Stimulated activated naive CD8-positive, alpha-beta T cell treated with anti-CD3 and anti-CD28 coated beads, Interleukin-15, amount 100 ng/mL, for 72 hours (primary cell): ENCODE data around the gene ZC3H7B.

ENCODE experiments used
- ATAC-seq: fragments of 150-1000 bp; cut with Tn5 transposase; 2 replicates; pipeline ENCODE4 v1.10.0; 2021; ENCODE audit warnings: mild to moderate bottlenecking, moderate library complexity
- DNase-seq, 2 donors: peaks; one replicate each; pipeline ENCODE4 v3.0.0; 2021 to 2022
- H3K27ac Mint-ChIP-seq, 2 donors: one replicate each; pipeline ENCODE4 v1.8.0; 2022; ENCODE audit warnings: mild to moderate bottlenecking in 2 of 2, mixed read lengths in 2 of 2, moderate library complexity in 2 of 2
- H3K27me3 Mint-ChIP-seq: one replicate; pipeline ENCODE4 v1.8.0; 2022; ENCODE audit warnings: mixed read lengths
- H3K4me1 Mint-ChIP-seq: one replicate; pipeline ENCODE4 v1.8.0; 2022; ENCODE audit warnings: mild to moderate bottlenecking, mixed read lengths
- H3K4me3 Mint-ChIP-seq, 2 donors: one replicate each; pipeline ENCODE4 v1.8.0; 2022; ENCODE audit warnings: mild to moderate bottlenecking in 2 of 2, mixed read lengths in 2 of 2, moderate library complexity in 1 of 2
- H3K9me3 Mint-ChIP-seq, 2 donors: one replicate each; pipeline ENCODE4 v1.8.0; 2022; ENCODE audit warnings: mixed read lengths in 2 of 2

The ZC3H7B gene

GRCh38 chr22:41338614-41339212 lies 37.4 kb downstream of the ZC3H7B start:
- H3K4me1 Mint-ChIP-seq, result peaks cover 39% of the 10 kb centered on the region
- DNase-seq (no peak), ATAC-seq (no peak)
- no peaks in the 10 kb centered on the region for H3K9me3 Mint-ChIP-seq
- no peak overlapping the region for H3K4me3 Mint-ChIP-seq
- peak overlapping the region in 1 of 2 donors; percentile 86 for H3K27ac Mint-ChIP-seq
- H3K27me3 Mint-ChIP-seq, result no peaks in the 10 kb centered on the region

GRCh38 chr22:41339823-41340222 lies 38.5 kb downstream of the ZC3H7B start:
- no peak overlapping the region for H3K27ac Mint-ChIP-seq
- no peaks in the 10 kb centered on the region for H3K27me3 Mint-ChIP-seq
- no peaks in the 10 kb centered on the region for H3K9me3 Mint-ChIP-seq
- no peak for DNase-seq
- no peak for ATAC-seq
- H3K4me1 Mint-ChIP-seq, result peaks cover 35% of the 10 kb centered on the region
- H3K4me3 Mint-ChIP-seq, result no peak overlapping the region

- DNase-seq (no peak), ATAC-seq (no peak)
- H3K27me3 Mint-ChIP-seq, result no peaks in the 10 kb centered on the region
- no peaks in the 10 kb centered on the region for H3K9me3 Mint-ChIP-seq
- H3K4me1 Mint-ChIP-seq, result peaks cover 30% of the 10 kb centered on the region
- no peak overlapping the region for H3K4me3 Mint-ChIP-seq
- H3K27ac Mint-ChIP-seq, result peak overlapping the region in 1 of 2 donors; percentile 95
Measured at GRCh38 chr22:41340357-41340756, 39.0 kb downstream of the ZC3H7B start.

DNA sequence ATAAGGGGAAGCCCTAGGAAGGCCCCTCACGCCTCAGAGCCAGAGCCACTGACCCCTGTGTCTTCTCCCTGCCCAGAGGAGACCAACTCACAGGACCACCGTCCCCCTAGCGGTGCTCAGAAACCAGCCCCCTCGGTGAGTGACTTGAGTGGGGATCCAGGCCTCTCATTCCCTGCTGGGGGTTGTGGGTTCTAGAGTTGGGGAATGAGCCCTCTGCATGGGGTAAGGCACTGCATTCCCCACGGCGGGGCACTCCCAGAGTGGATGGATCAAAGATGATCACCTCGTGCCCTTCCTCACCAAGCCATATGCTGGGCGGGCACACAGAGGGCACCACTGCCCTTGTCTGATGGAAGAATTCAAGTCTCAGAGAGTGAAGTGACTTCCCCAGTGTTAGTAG lies 39.7 kb downstream of the ZC3H7B start:
- H3K4me3 Mint-ChIP-seq, result no peak overlapping the region
- peaks cover 24% of the 10 kb centered on the region for H3K4me1 Mint-ChIP-seq
- peak overlapping the region in 1 of 2 donors; percentile 95 for H3K27ac Mint-ChIP-seq
- DNase-seq (no peak), ATAC-seq (no peak)
- no peaks in the 10 kb centered on the region for H3K9me3 Mint-ChIP-seq
- no peaks in the 10 kb centered on the region for H3K27me3 Mint-ChIP-seq

GRCh38 chr22:41341990-41342389 lies 40.7 kb downstream of the ZC3H7B start:
- H3K27ac Mint-ChIP-seq, result peak overlapping the region; percentile 80 to 85
- H3K4me3 Mint-ChIP-seq, result no peak overlapping the region
- ATAC-seq (peak; percentile 94), DNase-seq (peak; percentile 36 to 55)
- H3K27me3 Mint-ChIP-seq, result no peaks in the 10 kb centered on the region
- H3K4me1 Mint-ChIP-seq, result peaks cover 24% of the 10 kb centered on the region
- no peaks in the 10 kb centered on the region for H3K9me3 Mint-ChIP-seq

DNA sequence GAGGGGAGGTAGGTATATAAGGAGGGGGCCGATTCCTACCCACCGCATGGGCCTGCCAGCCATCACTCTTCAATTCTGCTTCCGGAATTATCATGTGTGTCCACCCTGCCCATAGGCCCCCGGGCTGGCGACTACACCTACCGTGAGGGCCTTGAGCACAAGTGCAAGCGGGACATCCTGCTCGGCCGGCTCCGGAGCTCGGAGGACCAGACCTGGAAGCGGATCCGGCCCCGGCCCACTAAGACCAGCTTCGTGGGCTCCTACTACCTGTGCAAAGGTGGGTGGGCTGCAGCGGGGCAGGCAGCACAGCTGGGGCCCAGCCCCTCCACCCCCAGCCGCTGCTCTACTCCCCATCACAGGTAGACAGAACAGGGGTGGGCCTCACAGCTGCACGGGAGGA lies 42.0 kb downstream of the ZC3H7B start:
- Mint-ChIP-seq H3K4me3 (no peak overlapping the region), H3K4me1 (peaks cover 24% of the 10 kb centered on the region), H3K27me3 (no peaks in the 10 kb centered on the region), H3K27ac (peak overlapping the region in 1 of 2 donors; percentile 54), H3K9me3 (no peaks in the 10 kb centered on the region)
- DNase-seq (no peak), ATAC-seq (no peak)

- H3K4me3 Mint-ChIP-seq, result no peak overlapping the region
- H3K27ac Mint-ChIP-seq, result peak overlapping the region in 1 of 2 donors; percentile 69
- no peaks in the 10 kb centered on the region for H3K27me3 Mint-ChIP-seq
- H3K4me1 Mint-ChIP-seq, result peaks cover 24% of the 10 kb centered on the region
- H3K9me3 Mint-ChIP-seq, result no peaks in the 10 kb centered on the region
- ATAC-seq, result no peak
- no peak for DNase-seq
Measured at GRCh38 chr22:41343717-41344116, 42.4 kb downstream of the ZC3H7B start.

DNA sequence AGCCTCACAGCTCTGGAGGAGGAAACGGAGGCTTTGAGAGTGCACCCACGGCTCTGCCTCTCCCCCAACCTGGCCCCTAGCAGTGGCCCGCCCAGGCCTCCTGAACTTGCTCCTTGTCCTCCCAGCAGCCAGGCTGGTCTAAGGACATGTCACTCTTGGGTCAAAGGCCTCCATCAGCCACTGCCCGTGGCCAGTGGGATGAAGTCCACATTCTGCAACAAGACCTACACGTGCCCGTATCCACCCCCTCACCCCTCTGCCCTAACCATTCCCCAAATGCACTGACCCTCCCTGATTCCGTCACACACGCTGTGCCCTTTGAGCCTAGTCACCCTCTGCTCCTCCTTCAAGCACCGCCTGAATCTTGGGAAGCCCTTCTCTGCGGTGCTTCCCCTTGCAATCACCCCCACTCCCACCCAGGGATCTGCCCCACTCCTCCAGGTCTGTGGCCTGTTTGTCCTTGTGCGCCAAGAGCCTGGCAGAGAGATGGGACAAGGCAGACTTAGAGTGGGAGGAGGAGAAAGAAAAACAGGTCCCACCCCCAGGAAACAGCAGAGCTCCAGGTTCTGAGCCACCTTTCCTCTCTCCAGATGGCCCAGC lies 43.0 kb downstream of the ZC3H7B start:
- no peak overlapping the region for H3K4me3 Mint-ChIP-seq
- H3K4me1 Mint-ChIP-seq, result peaks cover 24% of the 10 kb centered on the region
- no peaks in the 10 kb centered on the region for H3K27me3 Mint-ChIP-seq
- H3K9me3 Mint-ChIP-seq, result no peaks in the 10 kb centered on the region
- no peak for DNase-seq
- H3K27ac Mint-ChIP-seq, result peak overlapping the region; percentile 57 to 94
- ATAC-seq, result no peak

- Mint-ChIP-seq H3K4me3 (no peak overlapping the region), H3K27ac (no peak overlapping the region), H3K4me1 (peaks cover 16% of the 10 kb centered on the region), H3K27me3 (no peaks in the 10 kb centered on the region), H3K9me3 (no peaks in the 10 kb centered on the region)
- ATAC-seq (no peak), DNase-seq (no peak)
Measured at GRCh38 chr22:41345807-41346335, 44.5 kb downstream of the ZC3H7B start.

- H3K27ac Mint-ChIP-seq, result peak overlapping the region in 1 of 2 donors; percentile 20
- no peaks in the 10 kb centered on the region for H3K27me3 Mint-ChIP-seq
- H3K4me1 Mint-ChIP-seq, result peaks cover 2% of the 10 kb centered on the region
- ATAC-seq, result no peak
- H3K4me3 Mint-ChIP-seq, result no peak overlapping the region
- no peak for DNase-seq
- no peaks in the 10 kb centered on the region for H3K9me3 Mint-ChIP-seq
Measured at GRCh38 chr22:41347066-41347859, 45.9 kb downstream of the ZC3H7B start.

- Mint-ChIP-seq H3K4me1 (no peaks in the 10 kb centered on the region), H3K9me3 (no peaks in the 10 kb centered on the region), H3K27ac (peak overlapping the region in 1 of 2 donors; percentile 36), H3K27me3 (no peaks in the 10 kb centered on the region), H3K4me3 (no peak overlapping the region)
- no peak for DNase-seq
- no peak for ATAC-seq
Measured at GRCh38 chr22:41348964-41349484, 47.7 kb downstream of the ZC3H7B start.

GRCh38 chr22:41350087-41350486 lies 48.8 kb downstream of the ZC3H7B start:
- Mint-ChIP-seq H3K9me3 (no peaks in the 10 kb centered on the region), H3K27ac (peak overlapping the region in 1 of 2 donors; percentile 63), H3K4me1 (no peaks in the 10 kb centered on the region), H3K4me3 (no peak overlapping the region), H3K27me3 (no peaks in the 10 kb centered on the region)
- no peak for ATAC-seq
- no peak for DNase-seq

DNA sequence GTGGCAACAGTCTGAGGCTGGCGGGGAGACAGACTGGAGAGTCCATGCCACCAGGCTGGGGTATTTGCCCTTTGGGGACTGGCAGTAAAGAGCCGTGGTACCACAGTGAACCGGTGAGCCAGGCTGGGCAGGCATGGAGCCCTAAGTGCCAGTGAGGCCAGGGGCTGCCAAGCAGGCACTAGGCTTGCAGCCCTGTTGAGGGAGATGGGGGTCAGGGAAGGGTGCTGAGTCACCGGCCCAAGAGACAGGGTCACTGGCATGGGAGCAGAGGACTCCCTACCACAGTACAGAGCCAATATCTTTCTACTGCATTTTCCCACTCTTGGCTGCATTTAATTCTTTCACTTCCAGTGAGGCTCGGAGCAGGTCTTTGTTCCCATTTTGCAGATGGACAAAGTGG lies 49.7 kb downstream of the ZC3H7B start:
- no peak for DNase-seq
- Mint-ChIP-seq H3K27me3 (no peaks in the 10 kb centered on the region), H3K4me3 (no peak overlapping the region), H3K9me3 (no peaks in the 10 kb centered on the region), H3K27ac (peak overlapping the region; percentile 33 to 36), H3K4me1 (no peaks in the 10 kb centered on the region)
- no peak for ATAC-seq

DNA sequence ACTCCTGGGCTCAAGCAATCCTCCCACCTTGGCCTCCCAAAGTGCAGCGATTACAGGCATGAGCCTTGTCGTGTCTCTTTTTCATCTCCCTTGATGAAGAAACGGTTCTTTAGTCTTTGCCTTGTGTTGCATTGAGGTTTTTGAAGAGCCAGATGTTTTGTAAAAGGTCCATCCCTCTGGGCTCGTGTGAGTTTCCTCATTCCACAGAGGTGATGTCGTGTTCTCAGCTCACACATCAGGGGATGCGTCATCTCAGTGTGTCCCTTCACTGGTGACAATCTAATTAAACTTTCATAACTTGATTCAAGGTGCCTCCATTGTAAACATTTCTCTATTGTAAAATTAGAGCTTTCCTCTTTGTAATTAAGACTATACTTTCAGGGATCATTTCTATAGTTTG lies 50.7 kb downstream of the ZC3H7B start:
- DNase-seq, result no peak
- H3K4me3 Mint-ChIP-seq, result no peak overlapping the region
- no peaks in the 10 kb centered on the region for H3K9me3 Mint-ChIP-seq
- peak overlapping the region in 1 of 2 donors; percentile 81 for H3K27ac Mint-ChIP-seq
- no peaks in the 10 kb centered on the region for H3K27me3 Mint-ChIP-seq
- H3K4me1 Mint-ChIP-seq, result no peaks in the 10 kb centered on the region
- no peak for ATAC-seq

DNA sequence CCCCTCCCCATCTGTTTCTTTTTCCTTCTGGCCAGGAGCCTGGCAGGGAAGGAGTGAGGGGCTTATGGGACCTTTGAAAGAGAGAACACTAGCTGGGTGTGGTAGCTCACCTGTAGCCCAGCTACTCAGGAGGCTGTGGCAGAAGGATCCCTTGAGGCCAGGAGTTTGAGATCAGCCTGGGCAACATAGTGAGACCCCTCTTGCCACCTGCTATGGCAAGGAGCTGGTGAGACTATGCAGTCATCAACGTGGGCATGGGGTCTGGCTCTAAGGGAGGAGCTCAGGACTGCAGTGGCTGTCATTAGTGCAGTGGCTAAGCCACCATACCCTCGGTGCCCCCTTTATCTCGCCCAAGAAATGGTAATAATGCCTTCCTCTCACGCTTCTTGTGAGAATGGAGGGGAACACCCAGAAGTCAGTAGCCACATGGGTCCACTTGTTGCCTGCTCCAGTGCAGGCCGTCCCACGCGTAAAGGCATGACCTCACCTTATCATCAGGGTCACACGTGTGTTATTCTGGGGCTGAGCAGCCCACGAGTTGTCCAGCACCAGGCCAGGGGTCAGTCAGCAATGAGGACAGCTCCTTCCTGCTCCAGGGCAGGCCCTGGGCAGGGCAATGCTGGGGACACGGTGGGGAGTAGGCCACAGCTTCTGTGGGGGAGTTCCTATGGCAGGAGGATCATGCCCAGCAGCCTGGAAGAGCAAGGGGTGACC lies 52.7 kb downstream of the ZC3H7B start:
- ATAC-seq, result no peak
- Mint-ChIP-seq H3K27ac (peak overlapping the region; percentile 23 to 42), H3K9me3 (no peaks in the 10 kb centered on the region)

More for the DNA sequence above, 52.7 kb downstream of the ZC3H7B start:
- no peaks in the 10 kb centered on the region for H3K27me3 Mint-ChIP-seq
- no peak overlapping the region for H3K4me3 Mint-ChIP-seq
- H3K4me1 Mint-ChIP-seq, result no peaks in the 10 kb centered on the region
- no peak for DNase-seq
